HepG2 (cell line): Measurements from ENCODE around the gene UBE2B.

Experiments
- FUBP1 ChIP-seq: sonication (generic); formaldehyde crosslinking; IDR thresholded peaks from 2 replicates; pipeline ENCODE4 v1.5.1; 2020; ENCODE audit warnings: missing genetic modification reagents, mild to moderate bottlenecking, borderline replicate concordance
- HMGXB4 ChIP-seq, 2 experiments: sonication (generic) in 1 of 2; formaldehyde crosslinking in 1 of 2; IDR thresholded peaks; 2 replicates each; pipeline versions ENCODE4 v1.4.0 to v1.6.1; 2018 to 2020; ENCODE audit warnings: missing genetic modification reagents in 2 of 2, borderline replicate concordance in 1 of 2, low read depth in 1 of 2, mild to moderate bottlenecking in 1 of 2, missing biosample characterization in 1 of 2
- NR2C2 ChIP-seq: sonication (generic); formaldehyde crosslinking; IDR thresholded peaks from 2 replicates; pipeline ENCODE4 v1.4.0; 2020; ENCODE audit warnings: missing genetic modification reagents, mild to moderate bottlenecking, moderate library complexity, borderline replicate concordance
- POLR2A ChIP-seq, 2 experiments: IDR thresholded peaks; 2 replicates each; pipeline ENCODE4 v1.6.1; 2011; ENCODE audit warnings: low read depth in 2 of 2, low read length in 2 of 2, mild to moderate bottlenecking in 1 of 2, moderate library complexity in 1 of 2; ENCODE audit not compliant: insufficient read depth in 1 of 2
- RFX5 ChIP-seq: IDR thresholded peaks from 2 replicates; pipeline ENCODE4 v1.6.1; 2011; ENCODE audit warnings: low read depth, low read length, improper control_type of control experiment
- SOX6 ChIP-seq, 2 experiments: fragments of 450-650 bp in 1 of 2; sonication (generic) in 1 of 2; formaldehyde crosslinking in 1 of 2; IDR thresholded peaks; 2 replicates each; pipeline versions ENCODE4 v1.4.0 to v1.6.1; 2017 to 2020; ENCODE audit warnings: antibody characterized with exemption in 1 of 2, mild to moderate bottlenecking in 1 of 2, missing genetic modification reagents in 1 of 2
- TAF1 ChIP-seq: sonication (generic); formaldehyde crosslinking; IDR thresholded peaks from 2 replicates; pipeline ENCODE4 v1.4.0; 2020; ENCODE audit warnings: missing genetic modification reagents
- TEF ChIP-seq: sonication (generic); formaldehyde crosslinking; IDR thresholded peaks from 2 replicates; pipeline ENCODE4 v1.5.0; 2020; ENCODE audit warnings: missing genetic modification reagents
- ZNF678 ChIP-seq: sonication (generic); formaldehyde crosslinking; IDR thresholded peaks from 2 replicates; pipeline ENCODE4 v1.4.0; 2020; ENCODE audit warnings: mild to moderate bottlenecking, missing genetic modification reagents

GRCh38 chr5:134435560-134435959, 64.2 kb downstream of the UBE2B start:
- TF ChIP-seq TEF (CRISPR knock-in tag): no peak
- TF ChIP-seq POLR2A (IDR thresholded peaks at IDR 0.05; ENCODE audit: insufficient read depth in 1 of 2, low read depth in 2 of 2, low read length in 2 of 2): no peak
- TF ChIP-seq SOX6 (IDR thresholded peaks at IDR 0.05): no peak
- no peak for TF ChIP-seq SOX6 (CRISPR knock-in tag; IDR thresholded peaks at IDR 0.05)
- TF ChIP-seq TAF1 (CRISPR knock-in tag): no peak
- no peak for TF ChIP-seq HMGXB4 (CRISPR knock-in tag; IDR thresholded peaks at IDR 0.05; ENCODE audit: borderline replicate concordance in 1 of 2, low read depth in 1 of 2)
- no peak for TF ChIP-seq FUBP1 (CRISPR knock-in tag)
- TF ChIP-seq NR2C2 (CRISPR knock-in tag): no peak
- no peak for TF ChIP-seq ZNF678 (CRISPR knock-in tag)
- no peak for TF ChIP-seq RFX5
